ENCODE measurements around the gene SH3BGRL2.

- TF ChIP-seq CTCF (IDR thresholded peaks at IDR 0.05) (no peak), POLR2A (IDR thresholded peaks at IDR 0.05) (no peak)
Observed at GRCh38 chr6:79737172-79737571, 106.0 kb downstream of the SH3BGRL2 start.
